SK-N-SH (cell line): ENCODE results near the gene AHNAK. TPM values are rescaled to one million over a fixed set of nuclear protein-coding genes. Genes with fewer than 3 reads are reported as not detected.
"Not testable (repeated sequence)": the region's sequence is repeated elsewhere in the genome, so short reads cannot be mapped to it uniquely, and the experiment has no call there.

Source experiments
- CTCF ChIA-PET: fragments of 300-600, 350-600 bp; formaldehyde crosslinking; extraction: SDS; loops from one replicate; lab custom pipeline; 2021; lab: Yijun Ruan, JAX
- POLR2A ChIA-PET: fragments of 350-600 bp; sonication (Branson Sonifier 250); formaldehyde crosslinking; extraction: SDS; loops from one replicate; lab custom pipeline; 2020; ENCODE audit warnings: antibody characterized with exemption, inconsistent platforms; lab: Yijun Ruan, JAX
- DNase-seq: peaks from one replicate; pipeline ENCODE4 v3.0.0; 2012
- H2AFZ ChIP-seq: fragments of 200-600 bp; sonication (generic); 2 replicates; pipeline ENCODE4 v1.8.1; 2016; ENCODE audit warnings: antibody characterized with exemption, mild to moderate bottlenecking, low read depth
- H3F3A ChIP-seq: fragments of 200-600 bp; sonication (generic); replicated peaks from 2 replicates; pipeline ENCODE3; 2016; ENCODE audit warnings: antibody characterized with exemption, mild to moderate bottlenecking; ENCODE audit not compliant: insufficient read depth
- H3K27ac ChIP-seq, 2 experiments: fragments of 200-500 bp in 1 of 2; fragments of 200-600 bp in 1 of 2; sonication (Bioruptor generic) in 1 of 2; sonication (generic), shearing (Covaris generic) in 1 of 2; 2 replicates each; pipeline versions ENCODE4 v1.5.1 to v1.6.1; 2014 to 2016; ENCODE audit warnings: low read depth in 2 of 2, inconsistent platforms in 1 of 2, low read length in 1 of 2, mild to moderate bottlenecking in 1 of 2, mixed read lengths in 1 of 2
- H3K27me3 ChIP-seq: fragments of 200-600 bp; sonication (generic), shearing (Covaris generic); 2 replicates; pipeline ENCODE4 v1.6.1; 2016; ENCODE audit warnings: mixed run types; ENCODE audit not compliant: insufficient read depth
- H3K36me3 ChIP-seq, 2 experiments: fragments of 200-500 bp in 1 of 2; fragments of 200-600 bp in 1 of 2; sonication (Bioruptor generic) in 1 of 2; sonication (generic) in 1 of 2; replicated peaks in 1 of 2; 2 replicates each; pipeline versions ENCODE3 to v1.5.1; 2014 to 2016; ENCODE audit warnings: low read length in 1 of 2, mild to moderate bottlenecking in 1 of 2; ENCODE audit not compliant: insufficient read depth in 2 of 2, control insufficient read depth in 1 of 2
- H3K4me1 ChIP-seq, 2 experiments: fragments of 200-500 bp in 1 of 2; fragments of 200-600 bp in 1 of 2; sonication (Bioruptor generic) in 1 of 2; sonication (generic), shearing (Covaris generic) in 1 of 2; 2 replicates each; pipeline versions ENCODE4 v1.5.1 to v1.6.1; 2014 to 2016; ENCODE audit warnings: low read depth in 1 of 2, low read length in 1 of 2, mixed run types in 1 of 2; ENCODE audit not compliant: insufficient read depth in 2 of 2, control insufficient read depth in 1 of 2
- H3K4me2 ChIP-seq: fragments of 200-600 bp; sonication (generic), shearing (Covaris generic); 2 replicates; pipeline ENCODE4 v1.6.1; 2017; ENCODE audit warnings: mixed run types
- H3K4me3 ChIP-seq, 2 experiments: fragments of 200-500 bp in 1 of 2; fragments of 200-600 bp in 1 of 2; sonication (Bioruptor generic) in 1 of 2; sonication (generic), shearing (Covaris generic) in 1 of 2; 2 replicates each; pipeline versions ENCODE4 v1.5.1 to v1.8.1; 2014 to 2016; ENCODE audit warnings: low read depth in 2 of 2, inconsistent platforms in 1 of 2, low read length in 1 of 2, mild to moderate bottlenecking in 1 of 2, mixed read lengths in 1 of 2, moderate library complexity in 1 of 2
- H3K79me2 ChIP-seq: fragments of 200-600 bp; sonication (generic); 2 replicates; pipeline ENCODE4 v1.8.1; 2017; ENCODE audit warnings: mild to moderate bottlenecking; ENCODE audit not compliant: insufficient read depth
- H3K9ac ChIP-seq: fragments of 200-600 bp; sonication (generic); 2 replicates; pipeline ENCODE4 v1.6.1; 2017; ENCODE audit warnings: mixed run types
- H3K9me2 ChIP-seq: fragments of 200-600 bp; sonication (generic); 2 replicates; pipeline ENCODE4 v1.6.1; 2017; ENCODE audit warnings: mixed run types
- H3K9me3 ChIP-seq: fragments of 200-600 bp; sonication (generic); 2 replicates; pipeline ENCODE4 v1.6.1; 2017; ENCODE audit warnings: mixed run types, mild to moderate bottlenecking, moderate library complexity
- H4K20me1 ChIP-seq: fragments of 200-600 bp; sonication (generic); 2 replicates; pipeline ENCODE4 v1.6.1; 2017; ENCODE audit warnings: mild to moderate bottlenecking, mixed run types; ENCODE audit not compliant: insufficient read depth
- EP300 ChIP-seq, 2 experiments: IDR thresholded peaks; 2 replicates each; pipeline versions ENCODE4 v1.4.0 to v1.6.1; 2012; ENCODE audit warnings: borderline replicate concordance in 1 of 2, low read depth in 1 of 2, low read length in 1 of 2
- FOXM1 ChIP-seq: IDR thresholded peaks from 2 replicates; pipeline ENCODE4 v1.4.0; 2012; ENCODE audit warnings: low read depth, mild to moderate bottlenecking
- GATA2 ChIP-seq: sonication (generic); formaldehyde crosslinking; IDR thresholded peaks from 2 replicates; pipeline ENCODE4 v1.5.0; 2020; ENCODE audit warnings: mild to moderate bottlenecking, missing genetic modification reagents
- IRF3 ChIP-seq: fragments of 150-350 bp; IDR thresholded peaks from 2 replicates; pipeline ENCODE4 v1.6.1; 2016; ENCODE audit warnings: mild to moderate bottlenecking, low read depth, low read length
- JUND ChIP-seq: IDR thresholded peaks from 2 replicates; pipeline ENCODE4 v1.4.0; 2012
- MAX ChIP-seq: IDR thresholded peaks from 2 replicates; pipeline ENCODE4 v1.4.0; 2012; ENCODE audit warnings: low read depth
- MEF2A ChIP-seq: IDR thresholded peaks from 2 replicates; pipeline ENCODE4 v1.4.0; 2012; ENCODE audit warnings: low read depth, borderline replicate concordance
- MXI1 ChIP-seq: IDR thresholded peaks from 2 replicates; pipeline ENCODE4 v1.6.1; 2012; ENCODE audit warnings: mild to moderate bottlenecking, low read depth, low read length, improper control_type of control experiment
- NFIC ChIP-seq: IDR thresholded peaks from 2 replicates; pipeline ENCODE4 v1.4.0; 2012; ENCODE audit warnings: borderline replicate concordance
- RAD21 ChIP-seq: IDR thresholded peaks from 2 replicates; pipeline ENCODE4 v1.6.1; 2012; ENCODE audit warnings: mild to moderate bottlenecking, low read length
- RCOR1 ChIP-seq: fragments of 150-350 bp; IDR thresholded peaks from 2 replicates; pipeline ENCODE4 v1.6.1; 2017; ENCODE audit warnings: antibody characterized with exemption, low read length
- RXRA ChIP-seq: IDR thresholded peaks from 2 replicates; pipeline ENCODE4 v1.4.0; 2012; ENCODE audit warnings: low read depth, mild to moderate bottlenecking, borderline replicate concordance
- SIN3A ChIP-seq: IDR thresholded peaks from 2 replicates; pipeline ENCODE4 v1.6.1; 2012; ENCODE audit warnings: low read depth, mild to moderate bottlenecking, low read length, moderate library complexity, borderline replicate concordance
- SMC3 ChIP-seq: IDR thresholded peaks from 2 replicates; pipeline ENCODE4 v1.6.1; 2012; ENCODE audit warnings: low read depth, low read length, improper control_type of control experiment
- TCF12 ChIP-seq: IDR thresholded peaks from 2 replicates; pipeline ENCODE4 v1.4.0; 2012
- WGBS: methylation state at CpG from one replicate; pipeline ENCODE4 v1.1.6; 2017; ENCODE audit warnings: low lambda C conversion rate; 5-methylcytosine and 5-hydroxymethylcytosine counted together
- polyA plus RNA-seq, 3 experiments: library from polyadenylated mRNA; depleted of rRNA; stranded (reverse); fragments of >200 nt; gene quantifications; 2 replicates each; pipeline ENCODE4 v1.2.3, GENCODE V29; 2012

Gene AHNAK
- polyA plus RNA-seq, 1 of the 3 experiments (the other 2 are of a cell fraction) = 57.8 TPM

GRCh38 chr11:62560566-62561103 is 14.0 kb upstream of the AHNAK start (continued):
- TF ChIP-seq MEF2A (no peak), NFIC (peak; percentile 75), EP300 (IDR thresholded peaks at IDR 0.05; ENCODE audit: borderline replicate concordance in 1 of 2, low read depth in 1 of 2, low read length in 1 of 2) (peak in 1 of 2 experiments; percentile 32; a peak in 1 of 4 replicates), RCOR1 (no peak; the same call in 1 of the 2 replicates), RXRA (0 out of 2 replicates have a peak, but pooled peaks have one; percentile 51), RAD21 (peak; percentile 77), MXI1 (0 out of 2 replicates have a peak, but pooled peaks have one; percentile 25), GATA2 (CRISPR knock-in tag) (peak; percentile 56; the same call in 1 of the 2 replicates), JUND (peak; percentile 71), MAX (peak; percentile 30; the same call in 1 of the 2 replicates)

- not testable (repeated sequence) for H2AFZ ChIP-seq, H3K27me3 ChIP-seq, DNase-seq, H3K9ac ChIP-seq, H3K4me3 ChIP-seq, H3K9me3 ChIP-seq, H3K9me2 ChIP-seq
- H3K4me2 ChIP-seq = 0 out of 2 replicates have a peak overlapping the region, but pooled peaks have one; percentile 18
- peaks cover 41 to 46% of the 10 kb centered on the region in 2 experiments for H3K36me3 ChIP-seq
- ChIA-PET CTCF (interaction anchor here (1.1 to 11.8 kb wide), 9 partner anchors 8 to 178 kb away, joined by 3 to 90 read pairs (median 7); partner anchors contain the start of genes AHNAK and TUT1), POLR2A (interaction anchor here (1.7 kb wide), 2 partner anchors 13 to 32 kb away, joined by 3 to 6 read pairs; partner anchors contain the start of gene TUT1)
- peaks cover 19% of the 10 kb centered on the region for H4K20me1 ChIP-seq
- peak overlapping the region in 1 of 2 experiments; percentile 80; a peak in 1 of 4 replicates for H3K27ac ChIP-seq
- peaks cover 82% of the 10 kb centered on the region for H3F3A ChIP-seq
- H3K79me2 ChIP-seq = peaks cover 51% of the 10 kb centered on the region
- WGBS = 75% methylated on average over 4 of the region's 5 CpGs
- peaks cover 26 to 55% of the 10 kb centered on the region in 2 experiments for H3K4me1 ChIP-seq
- peak; percentile 42; the same call in 1 of the 2 replicates for TF ChIP-seq TCF12
These were observed 13.0 kb upstream of the AHNAK start for GRCh38 chr11:62559626-62560025.

- no peak for TF ChIP-seq SIN3A
- no peak for TF ChIP-seq IRF3
- no peak for TF ChIP-seq MXI1
- TF ChIP-seq TCF12 = no peak
- TF ChIP-seq SMC3 = no peak
- TF ChIP-seq FOXM1 = no peak
- Histone ChIP-seq H3K9me2 (no peaks in the 10 kb centered on the region), H3K4me3 (no peak overlapping the region), H4K20me1 (peaks cover 19% of the 10 kb centered on the region), H3K27me3 (no peaks in the 10 kb centered on the region), H3K27ac (peak overlapping the region in 1 of 2 experiments; percentile 80; a peak in 1 of 4 replicates), H3F3A (peaks cover 83% of the 10 kb centered on the region), H2AFZ (no peak overlapping the region), H3K4me1 (peaks cover 30 to 59% of the 10 kb centered on the region in 2 experiments), H3K9me3 (no peaks in the 10 kb centered on the region), H3K4me2 (no peak overlapping the region), H3K79me2 (peaks cover 51% of the 10 kb centered on the region), H3K36me3 (peaks cover 41 to 46% of the 10 kb centered on the region in 2 experiments), H3K9ac (no peak overlapping the region)
- ChIA-PET POLR2A (interaction anchor here (1.7 kb wide), 1 partner anchor 32 kb away, joined by 6 read pairs; the partner anchor contains the start of gene TUT1), CTCF (interaction anchor here (1.1 to 11.8 kb wide), 5 partner anchors 8 to 165 kb away, joined by 4 to 90 read pairs (median 12); partner anchors contain the start of gene TUT1)
- no peak for DNase-seq
- WGBS = 88% methylated on average over 8 of the region's 8 CpGs
These were observed 12.6 kb upstream of the AHNAK start for GRCh38 chr11:62559204-62559603.
